Fibroblast of pulmonary artery (primary cell): ENCODE results near the gene TAB2.
"Not testable (repeated sequence)": the region's sequence is repeated elsewhere in the genome, so short reads cannot be mapped to it uniquely, and the experiment has no call there.

Experiments used
- DNase-seq: peaks from one replicate; pipeline ENCODE4 v3.0.0-alpha.2; 2010; ENCODE audit warnings: low read depth
- H3K4me3 ChIP-seq: replicated peaks from 2 replicates; pipeline ENCODE4 v1.5.1; 2011; ENCODE audit warnings: low read depth, mild to moderate bottlenecking, control low read depth, low read length, moderate library complexity
- CTCF ChIP-seq: IDR thresholded peaks from 2 replicates; pipeline ENCODE4 v1.5.1; 2011; ENCODE audit warnings: mild to moderate bottlenecking, control low read depth, low read length, inconsistent platforms; ENCODE audit errors: missing control alignments

TAB2 gene

GRCh38 chr6:149316740-149317643 lies 520 bp upstream of the TAB2 start:
- peak; percentile 93 for DNase-seq
- H3K4me3 ChIP-seq = peak overlapping the region; percentile 79
- no peak for TF ChIP-seq CTCF

GRCh38 chr6:149318581-149319286 lies 1.2 kb downstream of the TAB2 start:
- no peak for TF ChIP-seq CTCF
- no peak for DNase-seq
- H3K4me3 ChIP-seq = peak overlapping the region; percentile 79

GRCh38 chr6:149319422-149319821 lies 1.9 kb downstream of the TAB2 start:
- DNase-seq = no peak
- TF ChIP-seq CTCF = no peak
- H3K4me3 ChIP-seq = peak overlapping the region; percentile 79

GRCh38 chr6:149320016-149320415 lies 2.5 kb downstream of the TAB2 start:
- DNase-seq = not testable (repeated sequence)
- H3K4me3 ChIP-seq = peak overlapping the region; percentile 79

- DNase-seq = no peak
- no peak overlapping the region for H3K4me3 ChIP-seq
- TF ChIP-seq CTCF = no peak
Observed at GRCh38 chr6:149320796-149321195, 3.3 kb downstream of the TAB2 start.

GRCh38 chr6:149323353-149323752 lies 5.8 kb downstream of the TAB2 start:
- DNase-seq = no peak
- no peak overlapping the region for H3K4me3 ChIP-seq
- no peak for TF ChIP-seq CTCF

- H3K4me3 ChIP-seq = no peak overlapping the region
- no peak for TF ChIP-seq CTCF
- no peak for DNase-seq
Observed at GRCh38 chr6:149323925-149324324, 6.4 kb downstream of the TAB2 start.
